Smooth muscle cell (in vitro differentiated cells): ENCODE results near the gene NRG2. TPM values are rescaled to one million over a fixed set of nuclear protein-coding genes. Genes with fewer than 3 reads are reported as not detected.

Experiments
- DNase-seq: peaks from one replicate; lab custom pipeline; 2025; ENCODE audit not compliant: unreplicated experiment; lab: John Stamatoyannopoulos, UW
- H2AFZ ChIP-seq: fragments of 200-600 bp; sonication (generic); 2 replicates; pipeline ENCODE4 v1.6.0; 2016; ENCODE audit warnings: antibody characterized with exemption, low read depth, mild to moderate bottlenecking
- H3F3A ChIP-seq: fragments of 200-600 bp; sonication (generic); 2 replicates; pipeline ENCODE4 v1.6.0; 2017; ENCODE audit warnings: antibody characterized with exemption, low read depth
- H3K27ac ChIP-seq: fragments of 200-600 bp; sonication (generic); 2 replicates; pipeline ENCODE4 v1.5.1; 2016; ENCODE audit warnings: low read depth, mild to moderate bottlenecking
- H3K27me3 ChIP-seq: fragments of 200-600 bp; sonication (generic); 2 replicates; pipeline ENCODE4 v1.6.1; 2016; ENCODE audit warnings: low read depth, mild to moderate bottlenecking
- H3K36me3 ChIP-seq: fragments of 200-600 bp; sonication (generic); 2 replicates; pipeline ENCODE4 v1.5.1; 2016; ENCODE audit warnings: low read depth
- H3K4me1 ChIP-seq: fragments of 200-600 bp; sonication (generic); 2 replicates; pipeline ENCODE4 v1.5.1; 2016; ENCODE audit warnings: low read depth
- H3K4me2 ChIP-seq: fragments of 200-600 bp; sonication (generic); 2 replicates; pipeline ENCODE4 v1.6.0; 2016; ENCODE audit warnings: mild to moderate bottlenecking
- H3K4me3 ChIP-seq: fragments of 200-600 bp; sonication (generic); 2 replicates; pipeline ENCODE4 v1.5.1; 2016; ENCODE audit warnings: mild to moderate bottlenecking
- H3K79me2 ChIP-seq: fragments of 200-600 bp; sonication (generic); 2 replicates; pipeline ENCODE4 v1.6.0; 2016; ENCODE audit warnings: low read depth, mild to moderate bottlenecking
- H3K9ac ChIP-seq: fragments of 200-600 bp; sonication (generic); 2 replicates; pipeline ENCODE4 v1.6.0; 2016; ENCODE audit warnings: low read depth
- H3K9me3 ChIP-seq: fragments of 200-600 bp; sonication (generic); replicated peaks from 2 replicates; pipeline ENCODE4 v1.5.1; 2016; ENCODE audit warnings: low read depth
- H4K20me1 ChIP-seq: fragments of 200-600 bp; sonication (generic); 2 replicates; pipeline ENCODE4 v1.6.0; 2016; ENCODE audit warnings: low read depth
- WGBS: methylation state at CpG from one replicate; pipeline ENCODE4 v1.1.7; 2016; ENCODE audit warnings: low lambda C conversion rate; 5-methylcytosine and 5-hydroxymethylcytosine counted together
- polyA plus RNA-seq: library from polyadenylated mRNA; unstranded; fragments of >200 nt; fragmentation: Nextera tagmentation; extraction: Ambion mirVana; gene quantifications from 2 replicates; pipeline ENCODE4 v1.2.1, GENCODE V29; 2016
- total RNA-seq: library from RNA; depleted of rRNA; stranded (reverse); fragments of >200 nt; gene quantifications from 2 replicates; pipeline ENCODE4 v1.2.3, GENCODE V29; 2014
- TF ChIP-seq, protein P1 (sequence below): fragments of 200-600 bp; sonication (generic); IDR thresholded peaks from 2 replicates; pipeline ENCODE4 v1.5.1; 2017; ENCODE audit warnings: borderline replicate concordance, mild to moderate bottlenecking, antibody characterized with exemption; ENCODE audit not compliant: insufficient read depth, poor library complexity, severe bottlenecking

Gene NRG2
- total and polyA plus RNA-seq, 2 experiments from 2014 or later = 0.09 to 0.25 TPM

DNA sequence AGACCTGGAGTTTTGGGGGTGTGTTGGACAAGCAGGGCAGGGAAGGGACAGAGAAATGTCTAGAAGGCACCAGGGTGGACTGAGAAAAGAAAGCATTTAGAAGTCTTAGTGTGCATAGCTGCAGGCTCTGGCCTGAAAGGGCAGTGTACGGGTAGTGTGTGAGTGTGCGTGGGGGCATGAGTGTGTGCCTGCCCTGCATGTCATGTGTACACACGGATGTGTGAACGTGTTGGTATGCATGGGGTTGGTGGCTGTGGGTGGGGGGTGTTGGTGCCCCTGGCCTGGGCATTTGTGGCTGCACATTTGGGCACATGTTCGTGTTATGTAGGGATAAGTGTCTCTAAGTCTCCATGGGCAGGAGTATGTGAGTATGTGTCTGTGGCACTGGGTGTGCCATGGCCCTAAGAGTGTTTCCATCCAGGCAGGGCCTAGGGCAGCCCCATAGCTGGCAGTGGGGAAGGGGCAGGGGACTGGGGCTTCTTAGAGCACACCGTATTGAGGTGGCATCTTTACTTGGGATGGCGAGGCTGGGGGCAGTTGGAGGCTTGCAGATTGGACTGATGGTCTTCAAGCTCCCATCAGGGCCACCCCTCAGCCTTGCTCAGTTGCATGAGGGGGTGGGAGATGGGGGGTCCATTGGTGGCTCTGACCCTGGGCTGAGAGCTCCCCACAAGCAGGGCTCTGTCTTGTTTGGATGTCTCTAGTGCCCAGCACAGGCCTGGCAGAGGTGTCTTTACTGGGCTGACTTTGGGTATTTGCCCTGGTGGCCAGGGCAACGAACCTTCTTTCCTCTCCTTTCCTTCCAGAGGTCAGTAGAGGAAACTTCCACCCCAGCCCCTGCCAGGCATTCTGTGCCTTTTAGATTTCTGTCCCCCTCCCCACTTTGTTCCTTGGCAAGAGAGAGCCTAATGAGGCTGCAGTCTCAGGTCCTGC, 232.5 kb downstream of the NRG2 start:
- Histone ChIP-seq H3K4me2 (no peak overlapping the region), H3K4me1 (no peaks in the 10 kb centered on the region), H3K36me3 (no peaks in the 10 kb centered on the region), H3K9ac (no peak overlapping the region), H3K27me3 (peaks cover 12% of the 10 kb centered on the region), H2AFZ (no peak overlapping the region), H3K4me3 (no peak overlapping the region), H3K79me2 (no peaks in the 10 kb centered on the region), H3F3A (no peaks in the 10 kb centered on the region), H4K20me1 (no peaks in the 10 kb centered on the region), H3K27ac (no peak overlapping the region), H3K9me3 (no peaks in the 10 kb centered on the region)
- 87% methylated on average over 8 of the region's 8 CpGs for WGBS
- DNase-seq = no peak
- TF ChIP-seq, protein P1, sequence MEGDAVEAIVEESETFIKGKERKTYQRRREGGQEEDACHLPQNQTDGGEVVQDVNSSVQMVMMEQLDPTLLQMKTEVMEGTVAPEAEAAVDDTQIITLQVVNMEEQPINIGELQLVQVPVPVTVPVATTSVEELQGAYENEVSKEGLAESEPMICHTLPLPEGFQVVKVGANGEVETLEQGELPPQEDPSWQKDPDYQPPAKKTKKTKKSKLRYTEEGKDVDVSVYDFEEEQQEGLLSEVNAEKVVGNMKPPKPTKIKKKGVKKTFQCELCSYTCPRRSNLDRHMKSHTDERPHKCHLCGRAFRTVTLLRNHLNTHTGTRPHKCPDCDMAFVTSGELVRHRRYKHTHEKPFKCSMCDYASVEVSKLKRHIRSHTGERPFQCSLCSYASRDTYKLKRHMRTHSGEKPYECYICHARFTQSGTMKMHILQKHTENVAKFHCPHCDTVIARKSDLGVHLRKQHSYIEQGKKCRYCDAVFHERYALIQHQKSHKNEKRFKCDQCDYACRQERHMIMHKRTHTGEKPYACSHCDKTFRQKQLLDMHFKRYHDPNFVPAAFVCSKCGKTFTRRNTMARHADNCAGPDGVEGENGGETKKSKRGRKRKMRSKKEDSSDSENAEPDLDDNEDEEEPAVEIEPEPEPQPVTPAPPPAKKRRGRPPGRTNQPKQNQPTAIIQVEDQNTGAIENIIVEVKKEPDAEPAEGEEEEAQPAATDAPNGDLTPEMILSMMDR = no peak

DNA sequence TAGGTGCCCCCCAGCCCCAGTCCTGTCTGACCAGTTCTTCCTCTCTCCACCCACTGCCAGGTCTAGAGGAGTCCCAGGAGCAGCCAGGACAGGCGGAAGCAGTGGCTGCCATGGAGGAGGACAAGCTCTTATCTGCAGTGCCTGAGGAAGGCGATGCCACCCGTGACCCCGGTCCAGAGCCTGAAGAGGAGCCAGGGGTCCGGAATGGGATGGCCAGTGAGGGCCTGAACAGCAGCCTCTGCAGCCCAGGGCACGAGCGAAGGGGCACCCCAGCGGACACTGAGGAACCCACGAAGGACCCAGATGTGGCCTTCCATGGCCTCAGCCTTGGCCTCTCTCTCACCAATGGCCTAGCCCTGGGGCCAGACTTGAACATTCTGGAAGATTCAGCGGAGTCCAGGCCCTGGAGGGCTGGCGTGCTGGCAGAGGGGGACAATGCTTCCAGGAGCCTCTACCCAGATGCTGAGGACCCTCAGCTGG, 233.7 kb downstream of the NRG2 start:
- Histone ChIP-seq H3K4me2 (no peak overlapping the region), H3K36me3 (no peaks in the 10 kb centered on the region), H3K27ac (no peak overlapping the region), H3K9ac (no peak overlapping the region), H2AFZ (no peak overlapping the region), H4K20me1 (no peaks in the 10 kb centered on the region), H3F3A (no peaks in the 10 kb centered on the region), H3K27me3 (peaks cover 20% of the 10 kb centered on the region), H3K4me1 (no peaks in the 10 kb centered on the region), H3K4me3 (no peak overlapping the region), H3K79me2 (no peaks in the 10 kb centered on the region), H3K9me3 (no peaks in the 10 kb centered on the region)
- WGBS = 88% methylated on average over 11 of the region's 11 CpGs
- TF ChIP-seq, protein P1 = no peak
- no peak for DNase-seq

DNA sequence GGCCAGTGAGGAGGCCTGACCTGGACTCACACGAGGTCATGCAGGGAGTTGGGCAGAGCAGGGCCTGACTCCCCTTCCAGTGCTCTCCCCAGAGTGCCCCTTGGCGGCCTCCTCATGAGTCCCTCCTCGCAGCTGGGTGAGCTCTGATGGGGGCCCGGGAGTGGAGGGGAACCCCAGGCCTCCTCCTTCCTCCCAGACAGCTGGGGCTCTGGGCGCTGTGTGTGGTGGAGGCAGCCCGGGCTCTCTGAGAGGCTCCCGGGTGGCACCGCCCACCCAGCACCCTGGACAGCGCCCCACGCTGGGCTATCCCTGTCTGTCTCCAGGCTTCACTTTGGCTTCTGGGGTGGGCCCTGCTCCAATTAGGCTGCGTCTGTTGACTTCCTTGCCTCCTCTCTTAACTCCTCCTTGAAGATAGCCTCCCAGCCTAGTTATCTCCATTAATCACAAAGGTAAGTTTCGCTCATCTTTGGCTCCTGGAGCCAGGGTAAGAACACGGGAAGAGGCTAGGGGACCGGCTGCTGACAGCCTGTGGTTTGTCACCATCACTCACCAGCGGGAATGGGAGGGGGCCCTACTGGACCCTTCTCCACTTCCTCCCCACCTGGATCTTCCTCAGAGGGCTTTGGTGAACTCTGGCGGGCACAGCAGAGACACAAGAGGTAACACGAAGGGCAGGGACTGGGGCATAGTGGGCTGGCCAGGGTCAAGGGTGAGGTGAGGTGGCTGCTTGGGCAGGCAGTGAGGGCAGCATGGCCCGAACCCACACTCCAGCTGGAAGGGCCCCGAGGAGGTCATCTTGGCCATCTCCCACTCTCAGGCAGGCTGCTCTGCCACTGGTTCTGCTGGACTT, 234.4 kb downstream of the NRG2 start:
- Histone ChIP-seq H3K9me3 (no peaks in the 10 kb centered on the region), H3K4me1 (no peaks in the 10 kb centered on the region), H3K27ac (no peak overlapping the region), H3K79me2 (no peaks in the 10 kb centered on the region), H4K20me1 (no peaks in the 10 kb centered on the region), H3K36me3 (no peaks in the 10 kb centered on the region), H2AFZ (no peak overlapping the region), H3F3A (no peaks in the 10 kb centered on the region), H3K4me2 (no peak overlapping the region), H3K9ac (no peak overlapping the region), H3K4me3 (no peak overlapping the region), H3K27me3 (peaks cover 26% of the 10 kb centered on the region)
- TF ChIP-seq, protein P1 = no peak
- 43% methylated on average over 19 of the region's 19 CpGs for WGBS
- DNase-seq = peak; percentile 19
